Measurements from ENCODE around the gene COTL1. TPM values are rescaled to one million over a fixed set of nuclear protein-coding genes. Genes with fewer than 3 reads are reported as not detected.

COTL1 gene
- total and polyA plus RNA-seq, 2 of the 13 experiments (the other 11 are each of a cell fraction or from before 2014, with no cell fraction given): 8.7 to 16.9 TPM

GRCh38 chr16:84662471-84662870 lies 44.6 kb upstream of the COTL1 start (continued):
- TF ChIP-seq ZBTB20 (CRISPR knock-in tag; IDR thresholded peaks at IDR 0.05; ENCODE audit: borderline replicate concordance, low read depth) (no peak), RELA (CRISPR knock-in tag; IDR thresholded peaks at IDR 0.05) (no peak), YY1 (IDR thresholded peaks at IDR 0.05; ENCODE audit: insufficient read depth, insufficient replicate concordance, low read depth, low read length) (no peak), ZNF33A (CRISPR knock-in tag; IDR thresholded peaks at IDR 0.05; ENCODE audit: borderline replicate concordance) (no peak), ZNF207 (IDR thresholded peaks at IDR 0.05; ENCODE audit: borderline replicate concordance) (no peak), ZNF275 (CRISPR knock-in tag; IDR thresholded peaks at IDR 0.05; ENCODE audit: borderline replicate concordance) (no peak), YEATS2 (CRISPR knock-in tag; IDR thresholded peaks at IDR 0.05; ENCODE audit: borderline replicate concordance) (no peak), ZBTB49 (CRISPR knock-in tag; IDR thresholded peaks at IDR 0.05; ENCODE audit: borderline replicate concordance) (no peak), U2AF2 (IDR thresholded peaks at IDR 0.05; ENCODE audit: low read depth, low read length) (no peak)

- FAIRE-seq (no peak), DNase-seq (ENCODE audit: low spot score) (no peak), ATAC-seq (no peak)
- POLR2A ChIA-PET: no interaction called here
- Histone ChIP-seq H3K9me3 (ENCODE audit: low read length) (no peaks in the 10 kb centered on the region), H3K9ac (ENCODE audit: insufficient read depth, low read depth, low read length) (no peak overlapping the region), H3K27ac (ENCODE audit: extremely low read length, insufficient read depth, low read length) (no peak overlapping the region), H3K36me3 (replicated peaks in 1 of 2; ENCODE audit: control insufficient read depth in 1 of 2, insufficient read depth in 2 of 2, low read length in 2 of 2) (peaks cover 27 to 73% of the 10 kb centered on the region in 2 experiments), H3K4me1 (ENCODE audit: insufficient read depth, low read length) (no peaks in the 10 kb centered on the region), H3K4me2 (ENCODE audit: low read depth, low read length) (no peak overlapping the region), H2AFZ (ENCODE audit: low read length) (no peak overlapping the region), H3K27me3 (ENCODE audit: control insufficient read depth in 1 of 2, insufficient read depth in 2 of 2, low read length in 2 of 2) (no peaks in the 10 kb centered on the region), H4K20me1 (ENCODE audit: insufficient read depth, low read length) (no peaks in the 10 kb centered on the region), H3K79me2 (ENCODE audit: insufficient read depth, low read length) (no peaks in the 10 kb centered on the region), H3K4me3 (replicated peaks in 1 of 3; ENCODE audit: insufficient read depth in 1 of 3, low read depth in 2 of 3, low read length in 3 of 3) (no peak overlapping the region)
- intact Hi-C loops (cut with micrococcal nuclease; ENCODE audit: unreplicated experiment) (no loop called here), in situ Hi-C loops (cut with HindIII; ENCODE audit: extremely low pct_ligation_motif_present, low pct_unique_long_range_greater_than_20kb) (no loop called here)
- BruUV-seq (replicated peaks): no TSS peak
- TF ChIP-seq WIZ (CRISPR knock-in tag; IDR thresholded peaks at IDR 0.05): no peak
- peak; percentile 60 for TF ChIP-seq AGO2 (optimal IDR thresholded peaks at IDR 0.05; ENCODE audit: low read depth, low read length)
- peak; percentile 34; the same call in 1 of the 2 replicates for TF ChIP-seq RBFOX2 (IDR thresholded peaks at IDR 0.05; ENCODE audit: low read depth, low read length)
- no peak for TF ChIP-seq ZBTB2 (CRISPR knock-in tag; IDR thresholded peaks at IDR 0.05; ENCODE audit: low read depth)
- WGBS (ENCODE audit: low lambda C conversion rate): 96% methylated on average over 51 of the region's 51 CpGs
- CTCF ChIA-PET (ENCODE audit: low intra/inter-chr PET ratio, low total read pairs): no interaction called here
These were observed 43.7 kb upstream of the COTL1 start for GRCh38 chr16:84661418-84662060.
